GM23338 (cell line): ENCODE data around the gene EIF4G3. TPM values are rescaled to one million over a fixed set of nuclear protein-coding genes. Genes with fewer than 3 reads are reported as not detected.

Experiments
- ATAC-seq: fragments of 200-7000 bp; cut with Tn5 transposase; 3 replicates; pipeline ENCODE4 v1.9.1; 2020
- DNase-seq: peaks from one replicate; pipeline ENCODE4 v3.0.0-alpha.2; 2015; ENCODE audit warnings: low spot score
- H2AFZ ChIP-seq: fragments of 200-600 bp; sonication (generic); 2 replicates; pipeline ENCODE4 v1.8.0; 2016; ENCODE audit warnings: antibody characterized with exemption, mild to moderate bottlenecking, moderate library complexity
- H3F3A ChIP-seq: fragments of 200-600 bp; sonication (generic); replicated peaks from 2 replicates; pipeline ENCODE4 v1.8.0; 2017; ENCODE audit warnings: antibody characterized with exemption, mixed run types, low read depth
- H3K27ac ChIP-seq: fragments of 200-600 bp; sonication (generic); 2 replicates; pipeline ENCODE4 v1.6.1; 2016; ENCODE audit warnings: low read depth
- H3K27me3 ChIP-seq: fragments of 200-600 bp; sonication (generic); 2 replicates; pipeline ENCODE4 v1.8.0; 2016; ENCODE audit warnings: mild to moderate bottlenecking, mixed run types, moderate library complexity; ENCODE audit not compliant: insufficient read depth
- H3K36me3 ChIP-seq: fragments of 200-600 bp; sonication (generic); 2 replicates; pipeline ENCODE4 v1.8.0; 2016; ENCODE audit warnings: mild to moderate bottlenecking; ENCODE audit not compliant: insufficient read depth
- H3K4me1 ChIP-seq: fragments of 200-600 bp; sonication (generic); 2 replicates; pipeline ENCODE4 v1.8.0; 2016; ENCODE audit warnings: mild to moderate bottlenecking, moderate library complexity; ENCODE audit not compliant: insufficient read depth
- H3K4me2 ChIP-seq: fragments of 200-600 bp; sonication (generic); 2 replicates; pipeline ENCODE4 v1.7.1; 2017; ENCODE audit warnings: mixed run types
- H3K4me3 ChIP-seq: fragments of 200-600 bp; sonication (generic); 2 replicates; pipeline ENCODE4 v1.6.1; 2016; ENCODE audit warnings: mixed run types
- H3K79me2 ChIP-seq: fragments of 200-600 bp; sonication (generic); replicated peaks from 2 replicates; pipeline ENCODE4 v1.8.0; 2017; ENCODE audit warnings: mild to moderate bottlenecking; ENCODE audit not compliant: insufficient read depth
- H3K9me2 ChIP-seq: fragments of 200-600 bp; sonication (generic); 2 replicates; pipeline ENCODE4 v1.8.0; 2017; ENCODE audit not compliant: insufficient read depth
- H4K20me1 ChIP-seq: fragments of 200-600 bp; sonication (generic); replicated peaks from 2 replicates; pipeline ENCODE4 v1.8.0; 2017; ENCODE audit warnings: mild to moderate bottlenecking; ENCODE audit not compliant: insufficient read depth
- H3K27ac Mint-ChIP-seq: 2 replicates; pipeline ENCODE4 v1.8.0; 2020; ENCODE audit warnings: inconsistent platforms, mild to moderate bottlenecking, moderate library complexity, mixed read lengths
- H3K27me3 Mint-ChIP-seq: 3 replicates; pipeline ENCODE4 v1.8.0; 2022; ENCODE audit warnings: low read depth, mild to moderate bottlenecking, moderate library complexity, mixed read lengths, inconsistent platforms; ENCODE audit not compliant: insufficient read depth, poor library complexity
- H3K36me3 Mint-ChIP-seq: 3 replicates; pipeline ENCODE4 v1.8.0; 2021; ENCODE audit warnings: low read depth, mild to moderate bottlenecking, inconsistent platforms, moderate library complexity, mixed read lengths
- H3K4me1 Mint-ChIP-seq: 3 replicates; pipeline ENCODE4 v1.8.0; 2020; ENCODE audit warnings: mild to moderate bottlenecking, inconsistent platforms, mixed read lengths
- H3K4me3 Mint-ChIP-seq: 3 replicates; pipeline ENCODE4 v1.8.0; 2021; ENCODE audit warnings: moderate library complexity, mild to moderate bottlenecking, inconsistent platforms, mixed read lengths
- H3K9me3 Mint-ChIP-seq: 3 replicates; pipeline ENCODE4 v1.8.0; 2020; ENCODE audit warnings: moderate library complexity, mild to moderate bottlenecking, inconsistent platforms, mixed read lengths
- ETS1 ChIP-seq: IDR thresholded peaks from 2 replicates; pipeline ENCODE4 v1.6.1; 2016; ENCODE audit warnings: antibody characterized with exemption
- EZH2 ChIP-seq: fragments of 200-600 bp; sonication (generic); IDR thresholded peaks from one replicate; pipeline ENCODE4 v1.8.0; 2017; ENCODE audit warnings: antibody characterized with exemption, mild to moderate bottlenecking, low read depth; ENCODE audit not compliant: unreplicated experiment
- EZH2phosphoT487 ChIP-seq: fragments of 200-600 bp; sonication (generic); IDR thresholded peaks from one replicate; pipeline ENCODE4 v1.8.1; 2018; ENCODE audit warnings: antibody characterized with exemption; ENCODE audit not compliant: unreplicated experiment
- JUNB ChIP-seq: IDR thresholded peaks from one replicate; pipeline ENCODE4 v1.6.1; 2016; ENCODE audit warnings: antibody characterized with exemption; ENCODE audit not compliant: unreplicated experiment
- NANOG ChIP-seq: IDR thresholded peaks from 2 replicates; pipeline ENCODE4 v1.6.1; 2016; ENCODE audit warnings: antibody characterized with exemption, borderline replicate concordance
- POLR2AphosphoS5 ChIP-seq: IDR thresholded peaks from 2 replicates; pipeline ENCODE4 v1.6.1; 2016; ENCODE audit warnings: antibody characterized with exemption, low read depth
- STAT1 ChIP-seq: IDR thresholded peaks from one replicate; pipeline ENCODE4 v1.6.1; 2016; ENCODE audit warnings: antibody characterized with exemption; ENCODE audit not compliant: unreplicated experiment
- ZNF114 ChIP-seq: fragments of 250-450 bp; sonication (Bioruptor Pico); IDR thresholded peaks from 2 replicates; pipeline ENCODE4 v1.5.0; 2020; ENCODE audit warnings: mild to moderate bottlenecking, moderate library complexity
- ZNF331 ChIP-seq: fragments of 250-450 bp; sonication (Bioruptor Pico); IDR thresholded peaks from 2 replicates; pipeline ENCODE4 v1.5.0; 2020; ENCODE audit warnings: low read depth, mild to moderate bottlenecking, moderate library complexity
- polyA plus RNA-seq: library from polyadenylated mRNA; unstranded; fragments of >200 nt; fragmentation: Nextera tagmentation; extraction: Ambion mirVana; gene quantifications from 2 replicates; pipeline ENCODE4 v1.2.1, GENCODE V29; 2016
- total RNA-seq: library from RNA; depleted of rRNA; stranded (reverse); fragments of >200 nt; shearing (Covaris generic); gene quantifications from 2 replicates; pipeline ENCODE4 v1.2.3, GENCODE V29; 2014
- TF ChIP-seq, protein P1 (sequence below), 2 experiments: fragments of 200-600 bp in 1 of 2; sonication (generic) in 1 of 2; conservative IDR thresholded peaks; 2 replicates each; pipeline versions ENCODE4 v1.5.1 to v1.6.1; 2016 to 2017; ENCODE audit warnings: antibody characterized with exemption in 2 of 2, low read depth in 2 of 2, mild to moderate bottlenecking in 2 of 2, moderate library complexity in 1 of 2
- TF ChIP-seq, protein P2 (sequence below): fragments of 250-450 bp; sonication (Bioruptor Pico); IDR thresholded peaks from 2 replicates; pipeline ENCODE4 v1.5.0; 2020; ENCODE audit warnings: mild to moderate bottlenecking, moderate library complexity

The EIF4G3 gene
- total and polyA plus RNA-seq, 2 experiments from 2014 or later, result 37.9 to 68.1 TPM

DNA sequence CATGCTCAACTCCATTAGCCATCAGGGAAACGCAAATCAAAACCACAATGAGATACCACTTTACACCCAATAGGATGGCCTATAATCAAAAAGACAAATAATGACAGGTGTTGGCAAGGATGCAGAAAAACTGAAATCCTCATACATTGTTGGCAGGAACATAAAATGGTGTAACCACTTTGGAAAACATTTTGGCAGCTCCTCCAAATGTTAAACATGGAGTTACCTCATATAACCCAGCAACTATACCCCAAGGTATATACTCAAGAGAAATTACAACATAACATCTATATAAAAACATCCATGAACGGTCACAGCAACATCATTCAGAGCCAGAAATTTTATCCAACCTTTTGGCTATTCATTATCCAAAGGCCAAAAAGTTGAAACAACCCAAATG lies 11.6 kb downstream of the EIF4G3 start:
- Histone ChIP-seq H3K9me2 (no peaks in the 10 kb centered on the region), H3K4me2 (no peak overlapping the region), H3K4me1 (no peaks in the 10 kb centered on the region), H2AFZ (no peak overlapping the region), H3K36me3 (peaks cover 9% of the 10 kb centered on the region), H3K27me3 (no peaks in the 10 kb centered on the region), H3K27ac (no peak overlapping the region), H4K20me1 (peaks cover 58% of the 10 kb centered on the region), H3K79me2 (peaks cover 100% of the 10 kb centered on the region), H3F3A (no peaks in the 10 kb centered on the region), H3K4me3 (no peak overlapping the region)
- no peaks in the 10 kb centered on the region for H3K4me1 Mint-ChIP-seq
- DNase-seq (no peak), ATAC-seq (no peak)
- peaks cover 39% of the 10 kb centered on the region for H3K36me3 Mint-ChIP-seq
- no peaks in the 10 kb centered on the region for H3K27me3 Mint-ChIP-seq
- TF ChIP-seq EZH2phosphoT487, result no peak
- no peak overlapping the region for H3K4me3 Mint-ChIP-seq
- no peak overlapping the region for H3K27ac Mint-ChIP-seq
- H3K9me3 Mint-ChIP-seq, result no peaks in the 10 kb centered on the region

- H3K27ac Mint-ChIP-seq, result no peak overlapping the region
- Histone ChIP-seq H3K4me2 (no peak overlapping the region), H3F3A (no peaks in the 10 kb centered on the region), H4K20me1 (peaks cover 58% of the 10 kb centered on the region), H3K9me2 (no peaks in the 10 kb centered on the region), H3K36me3 (peaks cover 15% of the 10 kb centered on the region), H3K27ac (no peak overlapping the region), H2AFZ (no peak overlapping the region), H3K27me3 (no peaks in the 10 kb centered on the region), H3K79me2 (peaks cover 100% of the 10 kb centered on the region), H3K4me1 (no peaks in the 10 kb centered on the region), H3K4me3 (no peak overlapping the region)
- no peaks in the 10 kb centered on the region for H3K4me1 Mint-ChIP-seq
- DNase-seq, result no peak
- H3K9me3 Mint-ChIP-seq, result no peaks in the 10 kb centered on the region
- ATAC-seq, result no peak
- H3K27me3 Mint-ChIP-seq, result no peaks in the 10 kb centered on the region
- no peak overlapping the region for H3K4me3 Mint-ChIP-seq
- peaks cover 42% of the 10 kb centered on the region for H3K36me3 Mint-ChIP-seq
- no peak for TF ChIP-seq ZNF114
- TF ChIP-seq NANOG, result no peak
- TF ChIP-seq, protein P1, sequence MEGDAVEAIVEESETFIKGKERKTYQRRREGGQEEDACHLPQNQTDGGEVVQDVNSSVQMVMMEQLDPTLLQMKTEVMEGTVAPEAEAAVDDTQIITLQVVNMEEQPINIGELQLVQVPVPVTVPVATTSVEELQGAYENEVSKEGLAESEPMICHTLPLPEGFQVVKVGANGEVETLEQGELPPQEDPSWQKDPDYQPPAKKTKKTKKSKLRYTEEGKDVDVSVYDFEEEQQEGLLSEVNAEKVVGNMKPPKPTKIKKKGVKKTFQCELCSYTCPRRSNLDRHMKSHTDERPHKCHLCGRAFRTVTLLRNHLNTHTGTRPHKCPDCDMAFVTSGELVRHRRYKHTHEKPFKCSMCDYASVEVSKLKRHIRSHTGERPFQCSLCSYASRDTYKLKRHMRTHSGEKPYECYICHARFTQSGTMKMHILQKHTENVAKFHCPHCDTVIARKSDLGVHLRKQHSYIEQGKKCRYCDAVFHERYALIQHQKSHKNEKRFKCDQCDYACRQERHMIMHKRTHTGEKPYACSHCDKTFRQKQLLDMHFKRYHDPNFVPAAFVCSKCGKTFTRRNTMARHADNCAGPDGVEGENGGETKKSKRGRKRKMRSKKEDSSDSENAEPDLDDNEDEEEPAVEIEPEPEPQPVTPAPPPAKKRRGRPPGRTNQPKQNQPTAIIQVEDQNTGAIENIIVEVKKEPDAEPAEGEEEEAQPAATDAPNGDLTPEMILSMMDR (conservative IDR thresholded peaks at IDR 0.05; ENCODE audit: low read depth in 2 of 2), result no peak
- TF ChIP-seq, protein P2, sequence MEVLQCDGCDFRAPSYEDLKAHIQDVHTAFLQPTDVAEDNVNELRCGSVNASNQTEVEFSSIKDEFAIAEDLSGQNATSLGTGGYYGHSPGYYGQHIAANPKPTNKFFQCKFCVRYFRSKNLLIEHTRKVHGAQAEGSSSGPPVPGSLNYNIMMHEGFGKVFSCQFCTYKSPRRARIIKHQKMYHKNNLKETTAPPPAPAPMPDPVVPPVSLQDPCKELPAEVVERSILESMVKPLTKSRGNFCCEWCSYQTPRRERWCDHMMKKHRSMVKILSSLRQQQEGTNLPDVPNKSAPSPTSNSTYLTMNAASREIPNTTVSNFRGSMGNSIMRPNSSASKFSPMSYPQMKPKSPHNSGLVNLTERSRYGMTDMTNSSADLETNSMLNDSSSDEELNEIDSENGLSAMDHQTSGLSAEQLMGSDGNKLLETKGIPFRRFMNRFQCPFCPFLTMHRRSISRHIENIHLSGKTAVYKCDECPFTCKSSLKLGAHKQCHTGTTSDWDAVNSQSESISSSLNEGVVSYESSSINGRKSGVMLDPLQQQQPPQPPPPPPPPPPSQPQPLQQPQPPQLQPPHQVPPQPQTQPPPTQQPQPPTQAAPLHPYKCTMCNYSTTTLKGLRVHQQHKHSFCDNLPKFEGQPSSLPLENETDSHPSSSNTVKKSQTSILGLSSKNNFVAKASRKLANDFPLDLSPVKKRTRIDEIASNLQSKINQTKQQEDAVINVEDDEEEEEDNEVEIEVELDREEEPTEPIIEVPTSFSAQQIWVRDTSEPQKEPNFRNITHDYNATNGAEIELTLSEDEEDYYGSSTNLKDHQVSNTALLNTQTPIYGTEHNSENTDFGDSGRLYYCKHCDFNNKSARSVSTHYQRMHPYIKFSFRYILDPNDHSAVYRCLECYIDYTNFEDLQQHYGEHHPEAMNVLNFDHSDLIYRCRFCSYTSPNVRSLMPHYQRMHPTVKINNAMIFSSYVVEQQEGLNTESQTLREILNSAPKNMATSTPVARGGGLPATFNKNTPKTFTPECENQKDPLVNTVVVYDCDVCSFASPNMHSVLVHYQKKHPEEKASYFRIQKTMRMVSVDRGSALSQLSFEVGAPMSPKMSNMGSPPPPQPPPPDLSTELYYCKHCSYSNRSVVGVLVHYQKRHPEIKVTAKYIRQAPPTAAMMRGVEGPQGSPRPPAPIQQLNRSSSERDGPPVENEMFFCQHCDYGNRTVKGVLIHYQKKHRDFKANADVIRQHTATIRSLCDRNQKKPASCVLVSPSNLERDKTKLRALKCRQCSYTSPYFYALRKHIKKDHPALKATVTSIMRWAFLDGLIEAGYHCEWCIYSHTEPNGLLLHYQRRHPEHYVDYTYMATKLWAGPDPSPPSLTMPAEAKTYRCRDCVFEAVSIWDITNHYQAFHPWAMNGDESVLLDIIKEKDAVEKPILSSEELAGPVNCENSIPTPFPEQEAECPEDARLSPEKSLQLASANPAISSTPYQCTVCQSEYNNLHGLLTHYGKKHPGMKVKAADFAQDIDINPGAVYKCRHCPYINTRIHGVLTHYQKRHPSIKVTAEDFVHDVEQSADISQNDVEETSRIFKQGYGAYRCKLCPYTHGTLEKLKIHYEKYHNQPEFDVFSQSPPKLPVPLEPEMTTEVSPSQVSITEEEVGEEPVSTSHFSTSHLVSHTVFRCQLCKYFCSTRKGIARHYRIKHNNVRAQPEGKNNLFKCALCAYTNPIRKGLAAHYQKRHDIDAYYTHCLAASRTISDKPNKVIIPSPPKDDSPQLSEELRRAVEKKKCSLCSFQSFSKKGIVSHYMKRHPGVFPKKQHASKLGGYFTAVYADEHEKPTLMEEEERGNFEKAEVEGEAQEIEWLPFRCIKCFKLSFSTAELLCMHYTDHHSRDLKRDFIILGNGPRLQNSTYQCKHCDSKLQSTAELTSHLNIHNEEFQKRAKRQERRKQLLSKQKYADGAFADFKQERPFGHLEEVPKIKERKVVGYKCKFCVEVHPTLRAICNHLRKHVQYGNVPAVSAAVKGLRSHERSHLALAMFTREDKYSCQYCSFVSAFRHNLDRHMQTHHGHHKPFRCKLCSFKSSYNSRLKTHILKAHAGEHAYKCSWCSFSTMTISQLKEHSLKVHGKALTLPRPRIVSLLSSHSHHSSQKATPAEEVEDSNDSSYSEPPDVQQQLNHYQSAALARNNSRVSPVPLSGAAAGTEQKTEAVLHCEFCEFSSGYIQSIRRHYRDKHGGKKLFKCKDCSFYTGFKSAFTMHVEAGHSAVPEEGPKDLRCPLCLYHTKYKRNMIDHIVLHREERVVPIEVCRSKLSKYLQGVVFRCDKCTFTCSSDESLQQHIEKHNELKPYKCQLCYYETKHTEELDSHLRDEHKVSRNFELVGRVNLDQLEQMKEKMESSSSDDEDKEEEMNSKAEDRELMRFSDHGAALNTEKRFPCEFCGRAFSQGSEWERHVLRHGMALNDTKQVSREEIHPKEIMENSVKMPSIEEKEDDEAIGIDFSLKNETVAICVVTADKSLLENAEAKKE, result no peak
- no peak for TF ChIP-seq STAT1
- TF ChIP-seq POLR2AphosphoS5, result no peak
- no peak for TF ChIP-seq ETS1
- TF ChIP-seq JUNB, result no peak
- no peak for TF ChIP-seq ZNF331 (CRISPR knock-in tag)
- TF ChIP-seq EZH2, result no peak
- TF ChIP-seq EZH2phosphoT487, result no peak
Observed at GRCh38 chr1:21164266-21164665, 12.4 kb downstream of the EIF4G3 start.
